ENCODE results near the gene TUT7.

The TUT7 gene

GRCh38 chr9:86354818-86355309 is 654 bp upstream of the TUT7 start:
- no peak for TF ChIP-seq POLR2AphosphoS5 (IDR thresholded peaks at IDR 0.05; ENCODE audit: low read depth, low read length)
- no peak for TF ChIP-seq FOXP2 (optimal IDR thresholded peaks at IDR 0.05; ENCODE audit: borderline replicate concordance, extremely low read depth, extremely low read length, insufficient read depth)
- TF ChIP-seq REST (IDR thresholded peaks at IDR 0.05; ENCODE audit: insufficient read depth in 1 of 2, low read depth in 2 of 2, low read length in 2 of 2), result no peak
- TF ChIP-seq TAF1 (IDR thresholded peaks at IDR 0.05; ENCODE audit: borderline replicate concordance, insufficient read depth, low read length), result no peak
- no peak for TF ChIP-seq SIN3A (IDR thresholded peaks at IDR 0.05; ENCODE audit: borderline replicate concordance, insufficient read depth, low read length)

GRCh38 chr9:86353655-86354010 is 577 bp downstream of the TUT7 start:
- TF ChIP-seq POLR2AphosphoS5 (IDR thresholded peaks at IDR 0.05; ENCODE audit: low read depth, low read length) (no peak), FOXP2 (optimal IDR thresholded peaks at IDR 0.05; ENCODE audit: borderline replicate concordance, extremely low read depth, extremely low read length, insufficient read depth) (no peak), REST (IDR thresholded peaks at IDR 0.05; ENCODE audit: insufficient read depth in 1 of 2, low read depth in 2 of 2, low read length in 2 of 2) (no peak), TAF1 (IDR thresholded peaks at IDR 0.05; ENCODE audit: borderline replicate concordance, insufficient read depth, low read length) (no peak), SIN3A (IDR thresholded peaks at IDR 0.05; ENCODE audit: borderline replicate concordance, insufficient read depth, low read length) (no peak)

- TF ChIP-seq SIN3A (IDR thresholded peaks at IDR 0.05; ENCODE audit: borderline replicate concordance, insufficient read depth, low read length) (no peak), POLR2AphosphoS5 (IDR thresholded peaks at IDR 0.05; ENCODE audit: low read depth, low read length) (no peak), TAF1 (IDR thresholded peaks at IDR 0.05; ENCODE audit: borderline replicate concordance, insufficient read depth, low read length) (no peak), REST (IDR thresholded peaks at IDR 0.05; ENCODE audit: insufficient read depth in 1 of 2, low read depth in 2 of 2, low read length in 2 of 2) (no peak), FOXP2 (optimal IDR thresholded peaks at IDR 0.05; ENCODE audit: borderline replicate concordance, extremely low read depth, extremely low read length, insufficient read depth) (no peak)
These were observed 1.7 kb downstream of the TUT7 start for GRCh38 chr9:86352440-86353077.

- no peak for TF ChIP-seq TAF1 (IDR thresholded peaks at IDR 0.05; ENCODE audit: borderline replicate concordance, insufficient read depth, low read length)
- TF ChIP-seq FOXP2 (optimal IDR thresholded peaks at IDR 0.05; ENCODE audit: borderline replicate concordance, extremely low read depth, extremely low read length, insufficient read depth), result no peak
- TF ChIP-seq POLR2AphosphoS5 (IDR thresholded peaks at IDR 0.05; ENCODE audit: low read depth, low read length), result no peak
- TF ChIP-seq REST (IDR thresholded peaks at IDR 0.05; ENCODE audit: insufficient read depth in 1 of 2, low read depth in 2 of 2, low read length in 2 of 2), result no peak
- no peak for TF ChIP-seq SIN3A (IDR thresholded peaks at IDR 0.05; ENCODE audit: borderline replicate concordance, insufficient read depth, low read length)
These were observed 2.3 kb downstream of the TUT7 start for GRCh38 chr9:86351880-86352279.

Measured in PFSK-1 (cell line).